HTERT RPE-1 (cell line): ENCODE measurements around the gene BMP5.

Experiments used
- in situ Hi-C: fragments of 300-500 bp; cut with MboI; formaldehyde crosslinking; loops from 4 replicates; pipeline ENCODE4 v1.14.3; 2020; ENCODE audit warnings: low sequenced_read_pairs

The BMP5 gene

GRCh38 chr6:55729665-55730064 lies 145.7 kb downstream of the BMP5 start:
- in situ Hi-C loops = no loop called here

- in situ Hi-C loops = no loop called here
Observed at GRCh38 chr6:55726144-55726543, 149.2 kb downstream of the BMP5 start.

- in situ Hi-C loops = no loop called here
Observed at GRCh38 chr6:55714831-55715230, 160.6 kb downstream of the BMP5 start.

GRCh38 chr6:55713436-55713835 lies 162.0 kb downstream of the BMP5 start:
- in situ Hi-C loops = no loop called here

- in situ Hi-C loops = no loop called here
Observed at GRCh38 chr6:55708711-55709110, 166.7 kb downstream of the BMP5 start.

- in situ Hi-C loops = no loop called here
Observed at GRCh38 chr6:55705451-55706440, 169.6 kb downstream of the BMP5 start.

- in situ Hi-C loops = no loop called here
Observed at GRCh38 chr6:55704421-55704820, 171.0 kb downstream of the BMP5 start.
